ENCODE measurements around the gene KRT8.

KRT8 gene

GRCh38 chr12:52944683-52945388 is 40.0 kb upstream of the KRT8 start:
- DNase-seq (ENCODE audit: low read depth): no peak
- TF ChIP-seq CTCF (IDR thresholded peaks at IDR 0.05; ENCODE audit: low read depth, low read length, missing control alignments): no peak
- H3K4me3 ChIP-seq (ENCODE audit: low read depth, low read length): no peak overlapping the region

GRCh38 chr12:52942901-52943181 is 38.0 kb upstream of the KRT8 start:
- no peak for DNase-seq (ENCODE audit: low read depth)

GRCh38 chr12:52942066-52942900 is 37.4 kb upstream of the KRT8 start:
- DNase-seq (ENCODE audit: low read depth): no peak
- no peak for TF ChIP-seq CTCF (IDR thresholded peaks at IDR 0.05; ENCODE audit: low read depth, low read length, missing control alignments)

More at GRCh38 chr12:52942901-52943181, 38.0 kb upstream of the KRT8 start:
- TF ChIP-seq CTCF (IDR thresholded peaks at IDR 0.05; ENCODE audit: low read depth, low read length, missing control alignments): no peak
- H3K4me3 ChIP-seq (ENCODE audit: low read depth, low read length): no peak overlapping the region

GRCh38 chr12:52929538-52929937 is 24.7 kb upstream of the KRT8 start:
- DNase-seq (ENCODE audit: low read depth): no peak
- no peak overlapping the region for H3K4me3 ChIP-seq (ENCODE audit: low read depth, low read length)
- no peak for TF ChIP-seq CTCF (IDR thresholded peaks at IDR 0.05; ENCODE audit: low read depth, low read length, missing control alignments)

More at GRCh38 chr12:52942066-52942900, 37.4 kb upstream of the KRT8 start:
- H3K4me3 ChIP-seq (ENCODE audit: low read depth, low read length): no peak overlapping the region

- no peak overlapping the region for H3K4me3 ChIP-seq (ENCODE audit: low read depth, low read length)
- no peak for TF ChIP-seq CTCF (IDR thresholded peaks at IDR 0.05; ENCODE audit: low read depth, low read length, missing control alignments)
- no peak for DNase-seq (ENCODE audit: low read depth)
These were observed 23.1 kb upstream of the KRT8 start for GRCh38 chr12:52927964-52928363.

GRCh38 chr12:52926596-52927234 is 21.8 kb upstream of the KRT8 start:
- no peak for DNase-seq (ENCODE audit: low read depth)
- H3K4me3 ChIP-seq (ENCODE audit: low read depth, low read length): no peak overlapping the region
- no peak for TF ChIP-seq CTCF (IDR thresholded peaks at IDR 0.05; ENCODE audit: low read depth, low read length, missing control alignments)

Data from GM12864 (cell line).